GM18499 (cell line): Measurements from ENCODE around the gene FAHD2B.
"Not testable (repeated sequence)": the region's sequence is repeated elsewhere in the genome, so short reads cannot be mapped to it uniquely, and the experiment has no call there.

Experiments used
- ATAC-seq: cut with Tn5 transposase; IDR thresholded peaks from one replicate; pipeline ENCODE4 v1.9.1; 2021; ENCODE audit warnings: moderate number of reproducible peaks; ENCODE audit not compliant: insufficient read depth, unreplicated experiment

FAHD2B gene

GRCh38 chr2:97068722-97069121 lies 26.0 kb downstream of the FAHD2B start:
- not testable (repeated sequence) for ATAC-seq

GRCh38 chr2:97068074-97068473 lies 26.6 kb downstream of the FAHD2B start:
- no peak for ATAC-seq

GRCh38 chr2:97067279-97068004 lies 27.2 kb downstream of the FAHD2B start:
- ATAC-seq, result no peak

- not testable (repeated sequence) for ATAC-seq
Observed at GRCh38 chr2:97066030-97066429, 28.7 kb downstream of the FAHD2B start.

GRCh38 chr2:97062020-97062419 lies 32.7 kb downstream of the FAHD2B start:
- ATAC-seq, result not testable (repeated sequence)

GRCh38 chr2:97059782-97060181 lies 34.9 kb downstream of the FAHD2B start:
- ATAC-seq, result not testable (repeated sequence)

- ATAC-seq, result not testable (repeated sequence)
Observed at GRCh38 chr2:97056150-97056549, 38.5 kb downstream of the FAHD2B start.

GRCh38 chr2:97050032-97050431 lies 44.6 kb downstream of the FAHD2B start:
- ATAC-seq, result not testable (repeated sequence)

- not testable (repeated sequence) for ATAC-seq
Observed at GRCh38 chr2:97048448-97048847, 46.2 kb downstream of the FAHD2B start.

- not testable (repeated sequence) for ATAC-seq
Observed at GRCh38 chr2:97046676-97047075, 48.0 kb downstream of the FAHD2B start.

- not testable (repeated sequence) for ATAC-seq
Observed at GRCh38 chr2:97045895-97046499, 48.7 kb downstream of the FAHD2B start.
